Psoas muscle (tissue), 8 donors: ENCODE data around the gene PHF24. TPM values are rescaled to one million over a fixed set of nuclear protein-coding genes. Genes with fewer than 3 reads are reported as not detected.

Experiments
- ATAC-seq, 4 donors: fragments of 200-7000 bp; cut with Tn5 transposase; one replicate each; pipeline ENCODE4 v1.9.1; 2020; ENCODE audit warnings: moderate library complexity in 3 of 4, mild to moderate bottlenecking in 2 of 4
- DNase-seq, 2 donors: peaks; one replicate each; pipeline ENCODE4 v3.0.0-alpha.2; 2020
- H3K27ac ChIP-seq: fragments of 200-600 bp; one replicate; pipeline ENCODE4 v1.8.0; 2022
- H3K27me3 ChIP-seq, 3 donors: fragments of 200-600 bp in 1 of 3; one replicate each; pipeline versions ENCODE4 v1.6.1 to v1.8.0; 2013 to 2022; ENCODE audit warnings: low read length in 2 of 3, mild to moderate bottlenecking in 2 of 3, moderate library complexity in 1 of 3; ENCODE audit not compliant: insufficient read depth in 3 of 3
- H3K36me3 ChIP-seq, 2 donors: fragments of 200-600 bp in 1 of 2; one replicate each; pipeline versions ENCODE4 v1.6.1 to v1.8.0; 2013 to 2022; ENCODE audit warnings: low read depth in 1 of 2, mild to moderate bottlenecking in 1 of 2, moderate library complexity in 1 of 2; ENCODE audit not compliant: insufficient read depth in 1 of 2
- H3K4me1 ChIP-seq: fragments of 200-600 bp; one replicate; pipeline ENCODE4 v1.8.0; 2022
- H3K4me3 ChIP-seq: fragments of 200-600 bp; one replicate; pipeline ENCODE4 v1.8.0; 2022; ENCODE audit warnings: mild to moderate bottlenecking
- H3K9me3 ChIP-seq: fragments of 200-600 bp; one replicate; pipeline ENCODE4 v1.8.0; 2022
- CTCF ChIP-seq: fragments of 200-600 bp; IDR thresholded peaks from one replicate; pipeline ENCODE4 v1.8.0; 2022; ENCODE audit warnings: antibody characterized with exemption
- WGBS, 3 donors: extraction: QIAGEN DNeasy Blood & Tissue Kit; methylation state at CpG; one replicate each; pipeline versions ENCODE4 v1.1.6 to v1.1.7; 2013; 5-methylcytosine and 5-hydroxymethylcytosine counted together
- intact Hi-C, 2 donors: fragments of 100-400 bp; cut with DNase I; formaldehyde crosslinking; loops; one replicate each; pipeline versions ENCODE4 v1.11.0 to v1.14.2; 2022
- polyA plus RNA-seq, 3 donors: library from polyadenylated mRNA; stranded (reverse); fragments of 200-250 nt; gene quantifications; one replicate each; pipeline ENCODE4 v1.2.3, GENCODE V29; 2013
- total RNA-seq, 4 donors: library from RNA; stranded (reverse); fragmentation: NEBNext Ultra II Directional in 2 of 4; extraction: Animal tissue kit (Norgen Biotek cat#: 25700) in 2 of 4; gene quantifications; one replicate each; pipeline versions ENCODE4 v1.2.1 to v1.2.4, GENCODE V29; 2021 to 2023
- donor health status: healthy with polysubstance abuse.
- donor health status: DM: no; HTN: no; CAD: no; lungs with moderate emphysema.
- donor health status: Bipolar disorder and iron deficiency.
- donor health status: healthy.
- donor health status: DM: yes; HTN: yes; CAD: no.
- donor health status: DM: no; HTN: no; CAD: no.
- donor health status: DM: no; HTN: no; CAD: no.
- donor health status: DM: yes; HTN: yes; CAD: no.

The PHF24 gene
- total and polyA plus RNA-seq, 7 donors = 0.03 to 0.11 (median 0.04) TPM; not detected in 3

- 81 to 87% (median 86%) methylated on average over 2 of the region's 2 CpGs for WGBS, 3 donors
- ATAC-seq = no peak
- H3K4me1 ChIP-seq = peaks cover 48% of the 10 kb centered on the region
- no peaks in the 10 kb centered on the region for H3K9me3 ChIP-seq
- no peak overlapping the region for H3K27ac ChIP-seq
- H3K27me3 ChIP-seq = no peaks in the 10 kb centered on the region
- peaks cover 0 to 25% of the 10 kb centered on the region in 2 donors for H3K36me3 ChIP-seq
- no peak for TF ChIP-seq CTCF
- no peak for DNase-seq
- no peak overlapping the region for H3K4me3 ChIP-seq
- intact Hi-C loops = no loop called here
Measured at GRCh38 chr9:34999576-34999975, 41.5 kb downstream of the PHF24 start.

DNA sequence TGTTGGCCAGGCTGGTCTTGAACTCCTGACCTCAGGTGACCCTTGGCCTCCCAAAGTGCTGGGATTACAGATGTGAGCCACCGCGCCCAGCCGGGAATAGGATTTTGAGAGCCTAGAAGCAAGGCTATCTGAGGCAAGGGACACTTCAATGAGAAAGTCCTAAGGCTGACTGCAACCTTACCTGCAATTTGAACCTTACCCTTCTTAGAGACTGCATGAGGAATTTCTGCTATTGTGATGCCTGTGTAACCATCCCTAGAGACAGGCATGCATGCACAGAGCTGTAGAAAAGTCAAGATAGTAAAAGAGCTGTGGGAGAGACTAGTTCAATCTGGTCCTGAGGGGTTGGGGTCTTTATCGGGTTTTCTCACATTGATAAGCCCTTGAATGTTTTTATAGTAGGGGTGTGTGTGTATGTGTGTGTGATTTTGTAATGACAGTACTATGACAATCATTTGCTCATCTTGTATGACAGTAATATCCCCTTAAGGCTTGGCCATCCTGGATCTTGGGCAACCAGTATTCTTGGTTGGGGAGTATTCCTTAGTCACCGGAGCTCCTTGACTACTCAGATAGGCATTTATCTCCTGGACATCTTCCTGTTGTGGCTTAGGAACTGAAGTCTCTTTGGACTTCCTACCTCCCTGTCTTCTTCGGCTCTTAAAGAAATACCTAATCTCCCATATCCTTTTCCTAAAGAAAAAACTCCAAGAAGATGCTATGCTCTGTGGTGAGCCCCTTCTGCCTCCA, 42.6 kb downstream of the PHF24 start:
- ATAC-seq = peak; percentile 62 to 83 (median 78)
- peaks cover 0 to 25% of the 10 kb centered on the region in 2 donors for H3K36me3 ChIP-seq
- DNase-seq = no peak
- intact Hi-C loops = no loop called here
- TF ChIP-seq CTCF = no peak
- H3K4me1 ChIP-seq = peaks cover 48% of the 10 kb centered on the region
- WGBS, 3 donors = 56 to 80% (median 64%) methylated on average over 6 of the region's 6 CpGs
- H3K27ac ChIP-seq = no peak overlapping the region
- H3K27me3 ChIP-seq = no peaks in the 10 kb centered on the region
- H3K4me3 ChIP-seq = no peak overlapping the region
- H3K9me3 ChIP-seq = no peaks in the 10 kb centered on the region

DNA sequence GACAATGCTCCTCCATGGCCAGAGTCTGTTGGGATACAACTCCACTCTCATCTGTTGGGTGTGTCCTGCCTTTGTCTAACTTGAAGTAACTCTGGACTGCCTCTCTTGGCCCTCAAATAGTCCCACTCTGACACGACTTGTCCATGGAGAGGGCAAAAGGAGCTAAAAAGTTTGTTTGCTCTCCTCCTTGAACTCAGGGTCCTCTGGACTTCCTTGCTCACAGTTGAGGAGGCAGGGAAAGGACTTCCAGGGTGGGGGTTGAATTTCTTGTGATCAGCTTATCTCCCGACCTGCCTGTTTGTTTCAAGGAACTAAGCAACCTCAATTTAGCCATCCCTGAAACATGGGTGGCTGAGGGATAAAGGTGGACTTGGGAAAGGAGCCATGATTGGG, 43.2 kb downstream of the PHF24 start:
- 55 to 67% (median 57%) methylated on average over 2 of the region's 2 CpGs for WGBS, 3 donors
- H3K9me3 ChIP-seq = no peaks in the 10 kb centered on the region
- DNase-seq = no peak
- ATAC-seq = peak in 3 of 4 donors; percentile 4 to 12 (median 7)
- no peaks in the 10 kb centered on the region for H3K27me3 ChIP-seq
- intact Hi-C loops = no loop called here
- H3K4me1 ChIP-seq = peaks cover 44% of the 10 kb centered on the region
- no peak overlapping the region for H3K4me3 ChIP-seq
- H3K36me3 ChIP-seq = peaks cover 0 to 25% of the 10 kb centered on the region in 2 donors
- no peak overlapping the region for H3K27ac ChIP-seq
- TF ChIP-seq CTCF = no peak

GRCh38 chr9:35001803-35002502, 43.9 kb downstream of the PHF24 start:
- Histone ChIP-seq H3K4me3 (no peak overlapping the region), H3K36me3 (peaks cover 0 to 21% of the 10 kb centered on the region in 2 donors), H3K9me3 (no peaks in the 10 kb centered on the region), H3K4me1 (peaks cover 37% of the 10 kb centered on the region), H3K27ac (no peak overlapping the region), H3K27me3 (no peaks in the 10 kb centered on the region)
- intact Hi-C loops = no loop called here
- no peak for DNase-seq
- ATAC-seq = peak; percentile 10 to 30 (median 14)
- WGBS, 3 donors = 95 to 98% (median 96%) methylated on average over 2 of the region's 2 CpGs
- no peak for TF ChIP-seq CTCF
